ACHN (cell line): ENCODE data around the gene UQCRHL.
A peak's percentile ranks its signal among the peaks of the same experiment; 100 is the strongest.
"Not testable (repeated sequence)": the region's sequence is repeated elsewhere in the genome, so short reads cannot be mapped to it uniquely, and the experiment has no call there.

Source experiments
- DNase-seq: peaks from one replicate; pipeline ENCODE4 v3.0.0-alpha.2; 2015
- in situ Hi-C: cut with HindIII; loops from 2 replicates; pipeline ENCODE4 v1.10.0; 2017; ENCODE audit warnings: low sequenced_read_pairs, low pct_ligation_motif_present, low pct_unique_long_range_greater_than_20kb

Gene UQCRHL

GRCh38 chr1:15807549-15807948 lies at the start of gene UQCRHL:
Gene UQCRHL, minus strand, starts transcription at chr1:15807649. Its CDS starts 0 bp downstream, at chr1:15807649.
- not testable (repeated sequence) for DNase-seq
- in situ Hi-C loops = loop anchor here (25.0 kb wide), 1 partner anchor 155 kb away; no protein-coding TSS in a partner anchor

- DNase-seq = no peak
- in situ Hi-C loops = no loop called here
These were observed 49.4 kb upstream of the UQCRHL start for GRCh38 chr1:15856888-15857287.

GRCh38 chr1:15852828-15853302 lies 45.4 kb upstream of the UQCRHL start:
- in situ Hi-C loops = no loop called here
- DNase-seq = no peak

GRCh38 chr1:15852036-15852827 lies 44.8 kb upstream of the UQCRHL start:
- in situ Hi-C loops = no loop called here
- no peak for DNase-seq

- DNase-seq = no peak
- in situ Hi-C loops = no loop called here
These were observed 44.0 kb upstream of the UQCRHL start for GRCh38 chr1:15851210-15852035.

- in situ Hi-C loops = no loop called here
- DNase-seq = no peak
These were observed 43.1 kb upstream of the UQCRHL start for GRCh38 chr1:15850471-15851001.

GRCh38 chr1:15849775-15850324 lies 42.4 kb upstream of the UQCRHL start:
- in situ Hi-C loops = no loop called here
- peak; percentile 71 for DNase-seq

- peak; percentile 85 for DNase-seq
- in situ Hi-C loops = no loop called here
These were observed 41.7 kb upstream of the UQCRHL start for GRCh38 chr1:15848929-15849774.

- in situ Hi-C loops = no loop called here
- DNase-seq = peak; percentile 25
These were observed 40.9 kb upstream of the UQCRHL start for GRCh38 chr1:15848143-15848928.

- in situ Hi-C loops = no loop called here
- DNase-seq = no peak
These were observed 40.4 kb upstream of the UQCRHL start for GRCh38 chr1:15847893-15848142.

GRCh38 chr1:15847100-15847892 lies 39.8 kb upstream of the UQCRHL start, which contains the start of gene SPEN:
Gene SPEN, plus strand, starts transcription at chr1:15847707. Its CDS starts 361 bp downstream, at chr1:15848068.
- DNase-seq = peak; percentile 94
- in situ Hi-C loops = no loop called here

- in situ Hi-C loops, DNase-seq: not testable (repeated sequence)
These were observed 38.6 kb upstream of the UQCRHL start for GRCh38 chr1:15846056-15846455.

- in situ Hi-C loops = no loop called here
- DNase-seq = no peak
These were observed 36.5 kb upstream of the UQCRHL start for GRCh38 chr1:15843826-15844572.

- no peak for DNase-seq
- in situ Hi-C loops = no loop called here
These were observed 31.3 kb upstream of the UQCRHL start for GRCh38 chr1:15838721-15839120.

- DNase-seq = no peak
- in situ Hi-C loops = no loop called here
These were observed 30.5 kb upstream of the UQCRHL start for GRCh38 chr1:15837931-15838330.
